Memory B cell (primary cell): ENCODE measurements around the gene CCDC188.

ENCODE experiments used
- ATAC-seq: fragments of 150-1000 bp; cut with Tn5 transposase; 2 replicates; pipeline ENCODE4 v1.10.0; 2021; ENCODE audit warnings: low read depth, mild to moderate bottlenecking, moderate library complexity
- DNase-seq, 2 donors: peaks; one replicate each; pipeline ENCODE4 v3.0.0; 2022; ENCODE audit warnings: low spot score in 2 of 2
- H3K27ac Mint-ChIP-seq: one replicate; pipeline ENCODE4 v1.8.0; 2022; ENCODE audit warnings: mild to moderate bottlenecking, moderate library complexity, mixed read lengths
- H3K27me3 Mint-ChIP-seq: one replicate; pipeline ENCODE4 v1.8.0; 2022; ENCODE audit warnings: mixed read lengths
- H3K36me3 Mint-ChIP-seq: one replicate; pipeline ENCODE4 v1.8.0; 2022; ENCODE audit warnings: mild to moderate bottlenecking, mixed read lengths
- H3K4me1 Mint-ChIP-seq: one replicate; pipeline ENCODE4 v1.8.0; 2022; ENCODE audit warnings: mixed read lengths
- H3K4me3 Mint-ChIP-seq: one replicate; pipeline ENCODE4 v1.8.0; 2022; ENCODE audit warnings: mild to moderate bottlenecking, moderate library complexity, mixed read lengths
- H3K9me3 Mint-ChIP-seq: one replicate; pipeline ENCODE4 v1.8.0; 2022; ENCODE audit warnings: mixed read lengths

CCDC188 gene

DNA sequence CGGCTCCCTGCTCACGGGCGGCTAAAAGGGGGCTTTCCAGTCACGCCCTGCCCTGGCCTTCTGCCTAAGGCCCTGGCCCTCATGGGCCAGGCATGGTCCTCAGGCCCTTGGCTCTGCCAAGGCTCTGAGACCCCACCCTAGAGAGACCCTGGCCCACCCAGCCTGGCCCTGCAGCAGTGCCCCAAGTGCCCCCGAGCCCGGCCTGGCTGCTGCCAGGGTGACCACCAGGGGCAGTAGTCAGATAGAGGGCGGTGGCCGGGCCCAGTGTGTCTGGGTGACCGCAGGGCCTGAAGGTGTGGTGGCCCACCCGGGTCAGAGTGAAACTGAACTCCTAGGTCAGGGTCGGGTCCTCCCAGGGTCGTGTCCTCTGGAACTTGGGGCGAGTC lies 29.4 kb upstream of the CCDC188 start:
- Mint-ChIP-seq H3K27ac (no peak overlapping the region), H3K9me3 (no peaks in the 10 kb centered on the region), H3K4me1 (no peaks in the 10 kb centered on the region), H3K36me3 (no peaks in the 10 kb centered on the region), H3K27me3 (peaks cover 3% of the 10 kb centered on the region), H3K4me3 (no peak overlapping the region)
- ATAC-seq = no peak
- DNase-seq = no peak

GRCh38 chr22:20179455-20180244 lies 28.8 kb upstream of the CCDC188 start:
- Mint-ChIP-seq H3K9me3 (no peaks in the 10 kb centered on the region), H3K27ac (no peak overlapping the region), H3K36me3 (no peaks in the 10 kb centered on the region), H3K27me3 (peaks cover 3% of the 10 kb centered on the region), H3K4me3 (no peak overlapping the region), H3K4me1 (no peaks in the 10 kb centered on the region)
- ATAC-seq (no peak), DNase-seq (no peak)

DNA sequence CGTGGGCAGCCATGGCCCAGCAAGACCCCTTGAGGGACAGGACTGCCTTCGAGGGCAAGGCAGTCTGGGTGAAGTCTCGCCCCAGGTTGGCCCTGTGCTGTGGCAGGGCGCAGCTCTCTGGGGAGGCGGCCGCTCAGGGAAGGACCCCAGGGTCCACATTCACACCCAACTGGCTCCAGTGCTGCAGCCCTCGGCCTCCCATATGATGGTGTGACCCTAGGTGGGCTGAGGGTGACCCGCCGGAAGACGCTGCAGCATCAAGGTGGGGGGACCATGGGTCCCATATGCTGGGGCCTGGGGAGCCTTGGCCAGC lies 28.0 kb upstream of the CCDC188 start:
- no peak overlapping the region for H3K4me3 Mint-ChIP-seq
- no peaks in the 10 kb centered on the region for H3K4me1 Mint-ChIP-seq
- ATAC-seq = no peak
- peaks cover 3% of the 10 kb centered on the region for H3K27me3 Mint-ChIP-seq
- H3K27ac Mint-ChIP-seq = no peak overlapping the region
- no peak for DNase-seq
- H3K36me3 Mint-ChIP-seq = no peaks in the 10 kb centered on the region
- H3K9me3 Mint-ChIP-seq = no peaks in the 10 kb centered on the region

- ATAC-seq (no peak), DNase-seq (no peak)
- no peaks in the 10 kb centered on the region for H3K36me3 Mint-ChIP-seq
- H3K4me1 Mint-ChIP-seq = no peaks in the 10 kb centered on the region
- H3K27ac Mint-ChIP-seq = no peak overlapping the region
- no peak overlapping the region for H3K4me3 Mint-ChIP-seq
- H3K27me3 Mint-ChIP-seq = peaks cover 3% of the 10 kb centered on the region
- no peaks in the 10 kb centered on the region for H3K9me3 Mint-ChIP-seq
These were observed 27.4 kb upstream of the CCDC188 start for GRCh38 chr22:20178075-20178914.

GRCh38 chr22:20177217-20177911 lies 26.5 kb upstream of the CCDC188 start:
- Mint-ChIP-seq H3K27me3 (no peaks in the 10 kb centered on the region), H3K4me1 (no peaks in the 10 kb centered on the region), H3K27ac (no peak overlapping the region), H3K9me3 (no peaks in the 10 kb centered on the region), H3K4me3 (no peak overlapping the region), H3K36me3 (no peaks in the 10 kb centered on the region)
- ATAC-seq (no peak), DNase-seq (no peak)

DNA sequence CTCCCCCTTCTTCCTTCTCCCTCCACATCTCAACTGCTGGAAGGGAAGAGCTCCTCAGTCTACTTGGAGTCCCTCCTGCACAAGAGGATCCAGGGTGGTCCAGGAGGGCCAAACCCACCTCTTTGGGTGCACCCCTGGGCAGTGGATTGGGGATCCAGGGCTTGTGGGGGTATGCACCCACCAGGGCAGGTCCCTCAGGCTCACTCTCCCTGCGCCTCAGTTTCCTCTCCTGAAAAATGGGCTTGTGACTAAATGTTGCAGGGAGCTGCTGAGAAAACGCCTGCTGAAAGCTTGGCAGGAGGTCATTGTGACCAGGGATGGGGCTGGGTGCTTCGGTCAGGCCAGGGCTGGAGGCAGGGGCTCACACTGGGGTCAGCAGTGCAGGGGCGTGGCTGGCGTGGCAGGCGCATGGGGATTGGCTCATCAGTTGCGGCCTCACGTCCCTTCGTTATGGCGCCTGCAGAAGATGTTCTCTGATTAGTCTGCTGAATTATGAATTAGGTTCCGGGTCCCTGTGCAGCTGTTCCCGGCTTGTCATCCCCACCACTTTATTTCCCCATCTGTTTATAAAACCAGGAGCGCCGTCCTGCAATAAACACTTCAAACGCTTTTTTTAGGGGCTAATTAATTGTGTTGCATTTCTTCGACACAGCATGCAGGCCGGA lies 25.7 kb upstream of the CCDC188 start:
- no peak for DNase-seq
- H3K36me3 Mint-ChIP-seq = no peaks in the 10 kb centered on the region
- H3K4me3 Mint-ChIP-seq = no peak overlapping the region
- no peaks in the 10 kb centered on the region for H3K9me3 Mint-ChIP-seq
- H3K27ac Mint-ChIP-seq = no peak overlapping the region
- H3K4me1 Mint-ChIP-seq = no peaks in the 10 kb centered on the region
- no peak for ATAC-seq
- H3K27me3 Mint-ChIP-seq = no peaks in the 10 kb centered on the region

- no peaks in the 10 kb centered on the region for H3K9me3 Mint-ChIP-seq
- ATAC-seq = no peak
These were observed 24.7 kb upstream of the CCDC188 start for GRCh38 chr22:20175597-20175900.

DNA sequence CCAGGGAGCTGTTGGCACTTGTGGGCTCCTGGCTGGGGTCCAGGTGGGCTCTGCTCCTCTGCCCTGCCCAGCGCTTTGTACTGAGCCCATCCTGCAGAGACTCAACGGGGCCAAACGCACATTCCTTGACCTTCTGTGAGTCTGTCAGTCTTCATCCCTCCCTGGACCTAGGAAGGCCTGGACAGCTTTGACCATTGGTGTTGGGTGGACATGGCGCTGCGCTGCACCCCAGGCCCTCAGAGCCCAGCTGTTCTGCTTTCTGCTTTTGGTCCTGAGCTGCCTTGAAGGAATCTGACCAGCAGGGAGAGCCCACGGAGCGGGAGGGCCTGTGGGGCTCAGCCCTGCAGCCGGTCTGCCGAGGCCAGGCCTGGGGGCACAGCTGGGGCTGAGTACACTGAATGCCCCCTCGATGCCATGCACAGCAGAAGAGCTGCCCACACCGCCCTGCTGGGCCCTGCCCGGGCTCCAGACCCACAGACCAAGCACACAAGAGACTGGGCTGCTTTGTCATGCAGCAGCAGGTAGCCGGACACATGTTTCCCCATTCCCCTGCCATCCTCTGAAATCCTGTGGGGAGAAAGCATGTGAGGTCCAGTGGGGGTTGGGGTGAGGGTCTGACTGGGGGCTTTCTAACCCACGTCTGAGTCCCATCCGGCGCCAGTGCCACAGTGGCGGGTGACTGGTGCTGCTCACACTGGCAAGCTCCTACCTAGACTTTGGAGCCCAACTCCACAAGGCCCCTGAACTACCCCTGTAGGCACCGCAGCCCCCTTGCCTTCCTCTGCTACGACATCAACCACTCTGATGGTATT lies 24.1 kb upstream of the CCDC188 start:
- ATAC-seq (no peak), DNase-seq (no peak)
- Mint-ChIP-seq H3K27ac (no peak overlapping the region), H3K4me3 (no peak overlapping the region), H3K27me3 (peaks cover 2% of the 10 kb centered on the region), H3K4me1 (no peaks in the 10 kb centered on the region), H3K9me3 (no peaks in the 10 kb centered on the region), H3K36me3 (no peaks in the 10 kb centered on the region)

More at GRCh38 chr22:20175597-20175900, 24.7 kb upstream of the CCDC188 start:
- Mint-ChIP-seq H3K36me3 (no peaks in the 10 kb centered on the region), H3K27ac (no peak overlapping the region), H3K27me3 (no peaks in the 10 kb centered on the region), H3K4me1 (no peaks in the 10 kb centered on the region), H3K4me3 (no peak overlapping the region)
- DNase-seq = no peak

GRCh38 chr22:20173772-20174171 lies 22.9 kb upstream of the CCDC188 start:
- Mint-ChIP-seq H3K27me3 (peaks cover 2% of the 10 kb centered on the region), H3K36me3 (no peaks in the 10 kb centered on the region), H3K9me3 (no peaks in the 10 kb centered on the region), H3K27ac (no peak overlapping the region), H3K4me1 (no peaks in the 10 kb centered on the region), H3K4me3 (no peak overlapping the region)
- no peak for ATAC-seq
- no peak for DNase-seq

DNA sequence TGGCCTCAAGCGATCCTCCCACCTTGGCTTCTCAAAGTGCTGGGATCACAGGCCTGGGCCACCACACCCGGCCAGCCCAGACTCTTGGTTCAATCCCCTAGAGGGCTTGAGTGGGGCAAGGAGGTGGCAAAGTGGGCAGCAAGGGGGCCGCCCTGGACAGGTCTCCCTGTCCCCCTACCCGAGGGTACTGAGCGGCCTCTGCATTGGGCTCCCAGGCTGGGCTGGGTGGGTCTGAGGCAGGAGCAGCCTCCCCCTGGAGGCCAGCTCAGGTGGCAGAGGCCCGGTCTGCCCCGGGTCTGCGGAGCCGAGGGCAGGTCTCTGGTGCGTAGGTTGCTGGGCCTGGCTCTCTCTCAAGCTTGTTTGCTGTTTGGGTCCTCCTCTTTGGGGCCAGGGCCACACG lies 22.4 kb upstream of the CCDC188 start:
- DNase-seq (no peak), ATAC-seq (no peak)
- H3K9me3 Mint-ChIP-seq = no peaks in the 10 kb centered on the region
- no peak overlapping the region for H3K4me3 Mint-ChIP-seq
- no peak overlapping the region for H3K27ac Mint-ChIP-seq
- peaks cover 2% of the 10 kb centered on the region for H3K27me3 Mint-ChIP-seq
- no peaks in the 10 kb centered on the region for H3K36me3 Mint-ChIP-seq
- no peaks in the 10 kb centered on the region for H3K4me1 Mint-ChIP-seq

DNA sequence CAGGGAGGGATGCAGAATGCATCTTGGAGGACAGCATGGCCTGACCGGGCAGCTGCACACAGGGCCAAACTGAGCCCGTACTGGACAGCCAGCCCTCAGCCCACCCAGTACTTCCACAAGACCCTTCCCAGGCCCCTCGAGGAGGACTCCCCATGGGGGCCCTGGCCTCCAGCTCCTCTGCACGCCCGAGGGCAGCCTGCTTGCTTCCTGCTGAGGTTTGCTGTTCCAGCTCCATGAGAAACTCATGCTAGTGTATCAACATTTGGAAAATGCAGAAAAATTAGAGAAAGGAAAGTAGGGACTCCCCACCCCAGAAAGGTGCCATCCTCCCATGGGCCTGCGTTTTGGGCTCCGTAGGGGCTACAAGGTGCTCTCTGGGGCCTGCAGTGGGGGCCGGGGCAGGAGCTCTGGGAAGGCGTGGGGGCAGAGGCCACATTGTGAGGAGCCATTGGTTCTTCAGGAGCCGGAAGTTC lies 21.3 kb upstream of the CCDC188 start:
- ATAC-seq = no peak
- Mint-ChIP-seq H3K4me3 (no peak overlapping the region), H3K27ac (no peak overlapping the region)

DNA sequence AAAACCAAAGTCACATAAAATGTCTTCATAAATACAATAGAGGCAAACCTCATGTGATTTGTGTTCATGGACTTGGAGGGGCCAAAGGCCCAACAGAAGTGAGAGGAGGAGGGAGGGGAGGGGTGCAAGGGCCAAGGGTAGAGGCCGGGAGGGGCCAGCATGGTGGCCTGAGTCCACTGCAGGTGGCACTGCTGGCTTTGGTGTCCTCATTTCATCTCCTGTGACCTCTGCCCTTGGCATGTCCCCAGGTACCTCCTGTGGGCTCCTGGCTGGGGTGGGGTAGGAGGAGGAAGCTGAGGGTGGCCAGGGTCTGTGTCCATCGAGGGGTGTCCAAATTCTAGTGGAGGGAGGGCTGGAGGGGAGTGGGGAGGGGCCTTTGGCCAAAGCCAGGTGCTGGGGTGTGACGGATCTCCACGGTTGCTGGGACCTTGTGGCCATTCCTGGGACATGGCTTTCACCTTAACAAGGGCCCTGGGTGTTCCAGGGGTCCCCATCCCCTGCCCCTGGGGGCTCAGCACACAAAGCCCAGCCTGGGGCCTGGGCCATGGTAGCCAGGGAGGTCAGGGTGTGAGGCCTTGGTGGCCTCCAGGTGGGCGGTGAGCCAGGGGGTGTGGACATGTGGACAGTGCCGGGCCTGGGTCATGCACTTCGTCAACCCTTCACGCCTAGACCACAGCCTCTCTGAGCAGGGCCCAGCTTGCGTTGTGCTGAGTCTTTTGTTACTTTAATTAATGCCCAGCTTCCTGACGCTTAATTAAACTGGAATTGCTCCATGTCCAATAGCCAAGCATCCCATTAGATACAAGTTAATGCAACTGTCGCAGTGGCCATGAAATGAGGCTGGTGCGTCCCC lies 20.7 kb upstream of the CCDC188 start:
- ATAC-seq = no peak
- Mint-ChIP-seq H3K27me3 (peaks cover 2% of the 10 kb centered on the region), H3K36me3 (no peaks in the 10 kb centered on the region), H3K27ac (no peak overlapping the region), H3K4me1 (no peaks in the 10 kb centered on the region), H3K4me3 (no peak overlapping the region), H3K9me3 (no peaks in the 10 kb centered on the region)
- no peak for DNase-seq

More for the DNA sequence above, 21.3 kb upstream of the CCDC188 start:
- no peak for DNase-seq
- Mint-ChIP-seq H3K36me3 (no peaks in the 10 kb centered on the region), H3K27me3 (peaks cover 2% of the 10 kb centered on the region), H3K4me1 (no peaks in the 10 kb centered on the region), H3K9me3 (no peaks in the 10 kb centered on the region)

DNA sequence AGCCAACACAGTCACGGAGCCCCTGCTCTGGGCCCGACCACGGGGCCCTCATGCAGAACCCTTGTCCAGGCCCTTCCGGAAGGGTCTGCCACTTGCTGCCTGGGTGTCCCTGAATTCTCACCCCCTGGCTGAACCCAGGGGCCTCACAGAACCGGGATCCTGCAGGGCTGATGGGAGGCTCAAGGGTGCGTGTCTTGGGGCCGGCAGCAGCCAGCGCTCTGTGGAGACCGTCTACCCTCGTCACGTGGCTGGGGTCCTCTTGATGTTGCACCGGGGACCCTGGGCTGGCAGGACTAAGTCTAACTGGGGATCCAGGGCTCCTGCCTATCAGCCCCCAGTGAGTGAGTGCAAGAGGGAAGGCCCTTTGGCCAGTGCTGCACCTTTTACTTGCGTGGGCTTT lies 19.3 kb upstream of the CCDC188 start:
- no peaks in the 10 kb centered on the region for H3K9me3 Mint-ChIP-seq
- no peaks in the 10 kb centered on the region for H3K36me3 Mint-ChIP-seq
- peaks cover 2% of the 10 kb centered on the region for H3K27me3 Mint-ChIP-seq
- no peaks in the 10 kb centered on the region for H3K4me1 Mint-ChIP-seq
- no peak overlapping the region for H3K4me3 Mint-ChIP-seq
- no peak for DNase-seq
- no peak for ATAC-seq
- no peak overlapping the region for H3K27ac Mint-ChIP-seq
